SK-N-MC (cell line): ENCODE results near the gene KRT25.

Experiments
- DNase-seq: peaks from one replicate; pipeline ENCODE4 v3.0.0-alpha.2; 2011; ENCODE audit warnings: low read depth, low spot score
- H3K27ac ChIP-seq: fragments of 200-600 bp; sonication (generic); 2 replicates; pipeline ENCODE4 v1.5.1; 2016; ENCODE audit warnings: mixed run types
- H3K36me3 ChIP-seq: fragments of 200-600 bp; sonication (generic); 2 replicates; pipeline ENCODE4 v1.6.1; 2017; ENCODE audit warnings: antibody characterized with exemption, low read length, mixed read lengths; ENCODE audit not compliant: insufficient read depth
- H3K4me3 ChIP-seq: fragments of 200-600 bp; sonication (generic); 2 replicates; pipeline ENCODE4 v1.5.1; 2016
- H3K9ac ChIP-seq: fragments of 200-600 bp; sonication (generic); 2 replicates; pipeline ENCODE4 v1.8.0; 2017; ENCODE audit warnings: mixed run types, mixed read lengths; ENCODE audit not compliant: insufficient read length
- H3K9me3 ChIP-seq: fragments of 200-600 bp; sonication (generic); 2 replicates; pipeline ENCODE4 v1.6.1; 2017; ENCODE audit warnings: low read depth, mild to moderate bottlenecking, antibody characterized with exemption, low read length, moderate library complexity, mixed read lengths
- EZH2 ChIP-seq: fragments of 200-600 bp; sonication (generic); IDR thresholded peaks from one replicate; pipeline ENCODE4 v1.6.1; 2017; ENCODE audit warnings: antibody characterized with exemption
- FOXP2 ChIP-seq: optimal IDR thresholded peaks from 2 replicates; pipeline ENCODE3; 2011; ENCODE audit warnings: mild to moderate bottlenecking, moderate library complexity; ENCODE audit not compliant: insufficient read depth; ENCODE audit errors: extremely low read length, control extremely low read depth
- POLR2AphosphoS5 ChIP-seq: IDR thresholded peaks from 2 replicates; pipeline ENCODE4 v1.6.1; 2012; ENCODE audit warnings: mild to moderate bottlenecking, low read depth, low read length, borderline replicate concordance

KRT25 gene

DNA sequence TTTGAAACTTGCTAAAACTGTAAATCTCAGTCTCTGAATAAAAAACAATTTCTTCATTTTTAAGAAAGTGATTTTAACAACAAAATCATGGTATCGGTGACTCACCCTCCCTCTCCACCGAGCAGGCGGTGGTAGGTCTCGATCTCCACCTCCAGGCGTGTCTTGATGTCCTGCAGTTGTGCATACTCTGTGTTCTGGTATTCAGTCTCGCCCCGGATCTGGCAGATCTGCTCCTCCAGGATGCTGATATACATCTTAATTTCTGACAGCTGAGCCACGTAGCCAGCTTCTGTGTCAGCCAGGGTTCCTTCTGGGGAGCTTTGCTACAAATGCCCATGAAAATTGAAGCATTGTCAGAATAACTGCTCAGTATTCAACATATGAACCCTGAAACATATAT is 36.2 kb downstream of the KRT25 start:
- H3K9ac ChIP-seq: no peak overlapping the region
- no peak overlapping the region for H3K4me3 ChIP-seq
- no peak for DNase-seq
- TF ChIP-seq FOXP2: no peak
- no peak for TF ChIP-seq EZH2
- no peak for TF ChIP-seq POLR2AphosphoS5
- no peaks in the 10 kb centered on the region for H3K9me3 ChIP-seq
- H3K36me3 ChIP-seq: no peaks in the 10 kb centered on the region
- no peak overlapping the region for H3K27ac ChIP-seq

DNA sequence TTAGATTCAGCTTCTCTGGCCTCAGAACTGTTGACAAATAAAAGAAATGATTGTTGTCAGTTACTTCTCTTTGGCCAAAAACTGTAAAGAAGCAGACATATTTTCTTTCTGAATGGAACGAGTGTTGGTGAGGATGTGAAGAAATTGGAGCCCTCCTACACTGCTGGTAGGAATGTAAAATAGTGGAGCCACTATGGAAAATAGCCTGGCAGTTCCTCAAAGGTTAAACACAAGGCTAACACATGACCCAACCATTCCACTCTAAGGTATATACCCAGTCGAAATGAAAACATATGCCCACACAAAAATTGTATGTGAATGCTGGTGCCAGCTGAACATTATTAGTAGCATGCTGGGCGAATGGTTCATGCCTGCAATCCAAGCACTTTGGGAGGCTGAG is 37.4 kb downstream of the KRT25 start:
- Histone ChIP-seq H3K9ac (no peak overlapping the region), H3K9me3 (no peaks in the 10 kb centered on the region), H3K4me3 (no peak overlapping the region), H3K27ac (no peak overlapping the region), H3K36me3 (no peaks in the 10 kb centered on the region)
- DNase-seq: no peak
- TF ChIP-seq EZH2: no peak
- TF ChIP-seq FOXP2: no peak
- no peak for TF ChIP-seq POLR2AphosphoS5

- H3K9me3 ChIP-seq: no peaks in the 10 kb centered on the region
- H3K4me3 ChIP-seq: no peak overlapping the region
Observed at GRCh38 chr17:40714473-40714872, 40.7 kb downstream of the KRT25 start.

GRCh38 chr17:40707745-40708144 is 47.4 kb downstream of the KRT25 start:
- TF ChIP-seq FOXP2: no peak
- TF ChIP-seq POLR2AphosphoS5: no peak
- TF ChIP-seq EZH2: no peak
- H3K9ac ChIP-seq: no peak overlapping the region
- H3K9me3 ChIP-seq: no peaks in the 10 kb centered on the region
- H3K4me3 ChIP-seq: no peak overlapping the region
- no peak for DNase-seq
- H3K27ac ChIP-seq: no peak overlapping the region
- H3K36me3 ChIP-seq: no peaks in the 10 kb centered on the region

More at GRCh38 chr17:40714473-40714872, 40.7 kb downstream of the KRT25 start:
- no peak for DNase-seq
- no peaks in the 10 kb centered on the region for H3K36me3 ChIP-seq
- TF ChIP-seq POLR2AphosphoS5 (no peak), EZH2 (no peak), FOXP2 (no peak)
- no peak overlapping the region for H3K27ac ChIP-seq
- H3K9ac ChIP-seq: no peak overlapping the region

DNA sequence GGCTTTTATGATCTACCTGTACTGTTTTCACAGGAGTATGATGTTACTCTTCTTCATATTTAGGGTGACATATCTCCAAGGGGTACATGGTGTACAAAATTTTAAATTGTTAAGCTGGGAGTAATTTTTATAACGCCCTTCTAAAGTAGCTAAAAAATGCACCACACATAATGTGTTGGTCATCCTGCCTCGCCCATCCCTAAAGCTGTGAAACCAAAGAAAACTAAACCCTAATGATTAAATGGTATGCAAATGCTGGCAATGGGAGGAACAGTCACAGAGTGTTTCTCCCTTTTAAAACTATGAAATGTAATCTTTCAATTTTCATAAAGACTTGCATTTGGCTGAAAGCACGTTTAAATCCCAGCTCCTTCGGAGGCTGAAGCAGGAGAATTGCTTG is 49.5 kb downstream of the KRT25 start:
- no peak overlapping the region for H3K27ac ChIP-seq
- TF ChIP-seq EZH2 (no peak), POLR2AphosphoS5 (no peak), FOXP2 (no peak)
- DNase-seq: no peak
- no peak overlapping the region for H3K4me3 ChIP-seq
- no peaks in the 10 kb centered on the region for H3K9me3 ChIP-seq
- H3K36me3 ChIP-seq: no peaks in the 10 kb centered on the region
- H3K9ac ChIP-seq: no peak overlapping the region

- no peak for TF ChIP-seq FOXP2
- TF ChIP-seq POLR2AphosphoS5: no peak
- TF ChIP-seq EZH2: no peak
- Histone ChIP-seq H3K36me3 (no peaks in the 10 kb centered on the region), H3K9me3 (no peaks in the 10 kb centered on the region), H3K4me3 (no peak within 1 kb of the TSS), H3K9ac (no peak within 1 kb of the TSS), H3K27ac (no peak within 1 kb of the TSS)
- DNase-seq: no peak
Observed at GRCh38 chr17:40703652-40704051, 51.5 kb downstream of the KRT25 start, which contains the start of gene KRT24. TSS of gene KRT24 (minus strand) at chr17:40703752. CDS start at chr17:40703693, 59 bp downstream.

DNA sequence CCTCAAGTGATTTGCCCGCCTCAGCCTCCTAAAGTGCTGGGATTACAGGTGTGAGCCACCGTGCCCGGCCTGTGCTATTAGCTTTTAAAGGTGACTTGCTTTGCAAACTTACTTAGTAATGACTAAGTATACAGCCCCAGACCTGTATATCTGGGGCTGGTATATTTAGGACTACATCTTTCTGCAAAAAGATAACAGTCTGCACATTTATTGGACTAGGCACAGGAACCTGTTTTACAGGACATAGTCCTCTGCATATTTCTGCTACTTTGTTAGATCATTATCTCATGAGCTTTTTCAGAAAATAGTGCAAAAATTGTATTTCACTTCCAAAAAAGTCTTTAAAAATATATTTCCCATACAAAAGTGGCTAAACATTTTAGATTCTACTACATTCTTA is 52.9 kb downstream of the KRT25 start:
- no peaks in the 10 kb centered on the region for H3K9me3 ChIP-seq

DNA sequence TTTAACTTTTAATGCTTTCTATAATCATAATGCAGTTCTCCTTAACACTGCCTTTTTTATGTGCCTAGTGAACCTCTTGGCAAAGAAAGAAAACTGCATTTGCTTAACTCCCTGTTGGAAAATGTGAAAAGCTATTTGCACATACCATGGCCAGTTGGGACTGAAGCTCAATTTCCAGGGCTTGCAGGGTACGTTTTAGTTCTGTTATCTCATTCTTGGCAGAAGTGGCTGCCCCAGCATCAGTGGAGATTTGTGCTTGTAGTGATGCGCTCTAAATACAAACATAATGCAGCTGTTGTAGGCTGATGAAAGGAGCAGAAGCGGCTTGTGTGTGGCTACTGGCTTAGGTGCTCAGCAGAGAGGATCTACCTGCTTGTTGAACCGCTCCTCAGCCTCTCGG is 55.3 kb downstream of the KRT25 start:
- no peak for DNase-seq
- Histone ChIP-seq H3K9ac (no peak overlapping the region), H3K36me3 (no peaks in the 10 kb centered on the region), H3K27ac (peak overlapping the region; percentile 66), H3K4me3 (no peak overlapping the region; the same call in 1 of the 2 replicates), H3K9me3 (no peaks in the 10 kb centered on the region)
- TF ChIP-seq POLR2AphosphoS5: no peak
- TF ChIP-seq EZH2: no peak
- TF ChIP-seq FOXP2: no peak

More for the DNA sequence above, 52.9 kb downstream of the KRT25 start:
- TF ChIP-seq FOXP2 (no peak), POLR2AphosphoS5 (no peak), EZH2 (no peak)
- DNase-seq: no peak
- Histone ChIP-seq H3K27ac (no peak overlapping the region), H3K9ac (no peak overlapping the region), H3K36me3 (no peaks in the 10 kb centered on the region), H3K4me3 (no peak overlapping the region)

- Histone ChIP-seq H3K36me3 (no peaks in the 10 kb centered on the region), H3K9me3 (no peaks in the 10 kb centered on the region), H3K9ac (peak overlapping the region; percentile 29), H3K4me3 (peak overlapping the region; percentile 30; the same call in 1 of the 2 replicates), H3K27ac (peak overlapping the region; percentile 66)
- no peak for DNase-seq
- TF ChIP-seq POLR2AphosphoS5 (no peak), EZH2 (no peak), FOXP2 (no peak)
Observed at GRCh38 chr17:40699371-40699770, 55.8 kb downstream of the KRT25 start.
